GM18873 (cell line): Measurements from ENCODE around the gene MCF2L2.
A peak's percentile ranks its signal among the peaks of the same experiment; 100 is the strongest.

Experiments
- ATAC-seq: cut with Tn5 transposase; IDR thresholded peaks from one replicate; pipeline ENCODE4 v1.9.1; 2021; ENCODE audit warnings: mild to moderate bottlenecking, moderate library complexity, moderate number of reproducible peaks; ENCODE audit not compliant: unreplicated experiment, low FRiP score

MCF2L2 gene

GRCh38 chr3:183306798-183307671 is 121.4 kb downstream of the MCF2L2 start:
- peak; percentile 77 for ATAC-seq

DNA sequence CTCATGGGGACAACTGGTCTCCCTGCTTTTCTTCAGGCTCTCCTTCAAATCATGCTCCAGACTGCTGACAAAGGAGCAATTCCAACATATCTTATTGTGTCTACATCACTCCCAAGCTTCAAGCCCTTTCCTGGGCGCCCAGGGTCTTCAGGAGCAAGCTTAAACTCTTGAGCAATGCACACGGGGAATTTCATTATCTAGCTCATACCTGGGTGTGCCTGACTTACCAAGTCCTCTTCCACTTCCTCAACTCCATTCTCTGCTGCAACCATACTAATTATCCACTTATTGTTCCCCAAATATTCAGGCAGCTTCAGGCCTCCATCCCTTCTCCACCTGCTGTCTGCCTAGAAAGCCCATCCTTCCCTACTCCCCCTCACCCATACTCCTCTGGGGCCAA is 124.7 kb downstream of the MCF2L2 start:
- ATAC-seq: no peak

GRCh38 chr3:183301937-183302580 is 126.4 kb downstream of the MCF2L2 start:
- no peak for ATAC-seq

DNA sequence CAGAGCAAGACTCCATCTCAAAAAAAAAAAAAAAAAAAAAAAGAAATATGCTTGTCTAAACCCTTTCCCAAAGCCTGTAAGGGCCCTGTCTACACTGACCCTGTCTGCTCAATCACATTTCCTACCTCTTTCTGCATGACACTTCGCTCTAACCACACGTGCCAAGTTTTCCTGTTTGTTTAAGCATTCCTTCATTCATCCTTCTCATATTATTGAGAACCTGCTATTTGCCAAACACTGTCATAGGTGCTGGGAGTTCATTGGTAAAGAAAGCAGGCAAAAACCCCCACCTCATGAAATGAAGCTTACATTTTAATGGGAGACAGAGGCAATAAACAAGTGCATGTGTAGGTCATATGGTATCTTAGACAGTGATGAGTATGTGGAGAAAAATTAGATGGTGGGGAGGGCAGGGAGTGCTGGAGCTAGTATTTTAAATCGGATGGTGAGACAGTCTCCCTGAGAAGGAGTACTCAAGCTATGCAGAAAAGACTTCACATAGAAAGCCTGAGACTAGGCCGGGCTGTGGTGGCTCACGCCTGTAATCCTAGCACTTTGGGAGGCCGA is 127.3 kb downstream of the MCF2L2 start:
- ATAC-seq: no peak

- no peak for ATAC-seq
These were observed 128.4 kb downstream of the MCF2L2 start for GRCh38 chr3:183299976-183300375.

GRCh38 chr3:183298701-183299153 is 129.7 kb downstream of the MCF2L2 start:
- no peak for ATAC-seq

DNA sequence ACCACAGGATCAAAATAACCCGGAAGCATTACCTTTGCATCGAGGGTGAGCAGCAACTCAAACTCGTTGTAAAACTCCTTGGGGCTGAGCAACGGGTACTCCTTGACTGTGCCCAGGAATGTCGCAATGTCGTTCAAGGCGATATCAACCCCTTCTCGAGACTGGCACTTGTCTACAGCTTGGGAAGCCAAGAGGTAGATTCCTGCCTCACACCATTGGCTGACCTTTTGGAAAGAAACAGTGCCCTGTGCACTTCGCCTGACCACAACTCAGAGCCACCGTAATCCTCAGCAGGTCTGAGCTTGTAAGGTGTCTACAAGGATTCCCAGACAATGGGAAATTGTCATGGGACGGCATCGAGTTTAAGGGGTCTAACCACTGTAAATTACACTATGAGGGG is 131.5 kb downstream of the MCF2L2 start:
- ATAC-seq: no peak

GRCh38 chr3:183295211-183295610 is 133.2 kb downstream of the MCF2L2 start:
- no peak for ATAC-seq

DNA sequence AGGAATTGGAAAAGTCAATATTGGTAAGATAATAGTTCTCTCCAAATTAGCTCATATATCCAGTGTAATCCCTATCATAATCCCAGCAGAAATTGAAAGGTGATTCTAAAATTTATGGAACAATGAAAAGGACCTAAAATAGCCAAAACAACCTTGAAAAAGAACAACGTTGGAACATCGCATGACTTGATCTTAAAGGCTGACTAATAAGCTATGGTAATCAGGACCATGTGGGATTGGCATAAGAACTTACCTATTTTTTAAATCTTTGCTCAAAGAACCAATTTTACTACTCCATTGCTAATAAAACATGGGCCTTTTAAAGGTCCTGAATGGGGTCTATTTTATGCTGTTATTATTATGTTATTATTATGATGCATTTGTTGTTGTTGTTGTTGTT is 134.5 kb downstream of the MCF2L2 start:
- ATAC-seq: no peak

DNA sequence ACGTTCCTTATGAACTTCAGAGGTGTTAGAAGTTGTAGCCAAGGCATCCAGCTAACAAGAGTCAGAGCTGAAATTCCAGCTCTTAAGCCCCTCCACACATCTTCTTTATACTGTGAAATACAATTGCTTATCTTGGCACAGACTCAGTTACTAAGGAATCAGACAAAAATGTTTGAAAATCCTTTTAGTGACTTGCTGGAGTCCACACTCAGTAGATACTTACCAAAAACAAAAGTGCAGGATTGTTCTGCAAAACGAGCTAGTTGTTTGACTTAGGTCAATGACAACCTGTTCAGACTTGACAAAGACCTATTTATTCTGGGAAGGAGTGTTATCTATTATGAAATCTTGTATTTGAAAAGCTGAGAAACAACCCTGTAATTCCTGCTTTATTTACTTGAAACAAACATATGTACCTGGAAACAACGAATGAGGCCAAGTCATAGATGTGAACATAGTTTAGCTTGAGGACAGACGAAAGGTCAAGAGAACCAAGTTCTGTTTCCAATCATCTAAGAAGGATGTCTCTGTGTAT is 136.9 kb downstream of the MCF2L2 start:
- ATAC-seq: no peak

DNA sequence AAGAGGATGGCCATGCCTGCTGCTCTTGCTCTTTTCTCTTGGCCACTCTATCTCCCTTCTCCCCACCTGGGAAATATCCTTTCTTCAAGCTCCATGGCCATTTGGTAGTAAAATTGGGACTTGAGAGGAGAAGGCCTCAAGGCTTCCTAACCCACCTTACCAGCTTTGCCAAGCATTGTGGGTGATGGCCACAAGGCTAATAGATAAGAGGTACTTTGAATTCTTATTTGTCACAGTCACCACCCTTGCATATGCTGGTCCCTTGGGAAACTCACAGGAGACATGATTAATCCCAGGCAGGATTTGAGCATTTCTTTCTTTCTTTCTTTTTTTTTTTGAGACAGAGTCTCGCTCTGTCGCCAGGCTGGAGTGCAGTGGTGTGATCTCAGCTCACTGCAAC is 138.2 kb downstream of the MCF2L2 start:
- ATAC-seq: no peak

DNA sequence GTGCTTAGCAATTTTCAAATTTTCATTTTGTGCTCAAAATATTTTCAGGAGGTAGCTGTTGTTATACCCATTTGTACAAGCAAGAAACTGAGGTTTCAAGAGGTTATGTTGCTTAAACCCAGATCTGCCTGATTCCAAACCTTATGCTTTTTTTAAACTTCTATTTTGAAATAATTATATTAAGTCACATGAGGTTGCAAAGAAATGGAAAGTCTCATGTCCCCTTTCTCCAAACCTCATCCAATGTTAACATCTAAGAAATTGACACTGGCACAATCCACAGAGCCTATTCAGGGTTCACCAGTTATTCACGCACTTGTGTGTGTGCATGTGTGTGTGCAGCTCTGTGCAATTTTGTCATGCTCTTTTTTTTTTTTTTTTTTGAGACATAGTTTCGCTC is 140.3 kb downstream of the MCF2L2 start:
- ATAC-seq: no peak

DNA sequence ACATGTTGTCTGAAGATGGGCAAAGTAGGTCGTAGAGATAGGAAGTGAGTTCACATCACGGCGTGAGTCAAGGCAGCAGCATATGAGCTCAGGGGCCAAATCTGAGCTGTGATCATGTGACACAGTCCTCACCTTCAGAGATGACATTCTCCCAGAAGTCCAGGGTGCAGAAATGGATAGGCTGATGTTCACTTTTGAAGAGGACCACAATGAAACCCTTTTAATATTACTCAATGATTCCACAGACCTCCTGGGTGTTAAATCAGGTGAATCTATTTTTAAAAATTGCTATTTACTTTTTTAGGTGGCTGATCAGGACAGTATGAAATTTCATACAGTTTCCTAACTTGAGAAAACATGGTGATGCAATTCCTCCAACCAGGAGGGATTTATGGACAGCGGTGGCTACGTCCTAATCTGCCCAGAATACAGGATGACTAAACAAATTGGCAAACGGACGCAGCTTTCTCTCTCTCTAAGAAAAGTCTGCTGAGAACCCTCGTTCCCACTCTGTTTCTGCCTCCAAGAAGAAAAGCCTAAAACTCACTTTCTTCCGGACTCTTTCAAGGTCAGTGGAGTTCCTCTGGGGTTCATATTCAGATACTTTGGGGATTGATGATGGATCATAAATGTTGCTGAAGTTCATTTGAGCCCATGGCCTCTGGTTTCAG is 141.0 kb downstream of the MCF2L2 start:
- ATAC-seq: no peak

DNA sequence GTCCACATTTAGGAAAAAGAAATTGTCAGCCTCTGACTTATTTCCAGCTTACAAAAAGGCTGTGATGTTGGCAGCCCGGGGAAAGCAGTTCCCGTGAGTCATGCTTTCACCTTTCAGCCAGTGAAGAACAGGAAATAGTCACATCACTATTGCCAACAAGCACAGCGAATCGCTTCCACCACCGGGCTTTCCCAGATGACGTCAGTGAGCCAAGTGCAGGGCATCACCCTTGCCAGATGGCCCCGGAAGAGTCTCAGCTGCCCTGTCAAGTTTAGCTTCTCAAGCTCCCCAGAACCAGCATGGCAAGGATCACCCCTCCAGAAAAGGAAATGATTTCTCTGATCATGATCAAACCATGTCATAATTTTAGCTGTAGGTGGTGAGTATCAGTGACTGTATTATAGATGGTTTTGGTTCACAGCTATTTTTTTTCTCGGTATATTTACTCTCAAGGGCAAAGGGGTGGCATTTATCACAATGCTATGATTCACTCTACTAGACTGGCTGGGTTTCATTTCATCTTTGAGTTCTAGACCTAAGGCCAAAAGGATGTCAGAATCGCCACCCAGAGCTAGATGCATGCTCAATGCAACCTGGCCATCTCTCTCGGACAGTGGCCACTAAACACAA is 142.5 kb downstream of the MCF2L2 start:
- peak; percentile 94 for ATAC-seq

- ATAC-seq: no peak
These were observed 143.1 kb downstream of the MCF2L2 start for GRCh38 chr3:183285318-183285717.

- ATAC-seq: no peak
These were observed 143.8 kb downstream of the MCF2L2 start for GRCh38 chr3:183284570-183284969.

DNA sequence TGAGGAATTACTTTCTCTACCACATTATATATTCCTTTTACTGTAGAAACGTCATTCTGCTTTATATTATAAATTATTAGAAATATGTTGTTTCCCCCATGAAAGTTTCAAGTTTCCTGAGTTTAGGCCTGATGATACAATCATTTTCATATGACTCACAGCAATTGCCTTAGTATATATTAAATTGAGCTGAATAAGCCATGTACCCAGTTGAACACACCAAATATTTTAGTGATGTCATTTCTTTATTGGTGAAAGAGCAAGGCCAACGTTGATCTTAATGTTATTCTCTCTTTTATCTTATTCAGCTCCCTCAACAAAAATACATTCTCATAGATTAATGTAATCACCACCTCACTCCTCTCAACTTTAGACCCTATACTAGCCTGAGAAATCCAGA is 144.5 kb downstream of the MCF2L2 start:
- ATAC-seq: no peak

DNA sequence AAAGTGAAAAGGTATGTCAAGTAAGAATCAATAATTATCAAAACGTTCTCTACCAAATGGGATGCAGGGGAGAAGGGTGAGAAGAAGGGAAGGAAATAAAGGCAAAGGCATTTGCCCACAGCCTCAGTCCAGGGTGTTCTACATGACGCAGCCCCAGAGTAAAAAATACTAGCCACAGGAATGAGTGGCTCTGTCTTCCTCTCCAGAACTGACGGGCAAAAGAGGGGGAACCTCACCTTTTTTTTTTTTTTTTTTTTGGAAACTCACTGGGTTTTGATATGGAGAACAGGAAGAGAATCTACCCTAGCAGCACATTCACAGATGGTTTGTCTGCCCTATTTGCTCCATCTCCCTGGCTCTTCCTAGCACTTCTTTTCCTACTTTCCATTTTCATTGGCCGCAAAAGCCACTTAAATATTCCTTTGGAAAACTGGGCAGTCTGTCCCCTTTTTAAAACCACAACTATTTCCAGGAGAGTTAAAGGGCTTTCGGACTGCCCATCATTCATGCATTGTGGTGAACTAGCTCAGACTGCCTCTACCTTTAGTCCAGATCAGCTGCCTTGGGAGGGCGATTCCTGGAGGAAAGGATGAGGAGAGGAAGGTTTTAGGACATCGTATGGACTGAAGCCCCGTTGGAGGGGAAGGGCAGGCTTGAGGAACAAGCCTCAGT is 147.2 kb downstream of the MCF2L2 start:
- no peak for ATAC-seq

DNA sequence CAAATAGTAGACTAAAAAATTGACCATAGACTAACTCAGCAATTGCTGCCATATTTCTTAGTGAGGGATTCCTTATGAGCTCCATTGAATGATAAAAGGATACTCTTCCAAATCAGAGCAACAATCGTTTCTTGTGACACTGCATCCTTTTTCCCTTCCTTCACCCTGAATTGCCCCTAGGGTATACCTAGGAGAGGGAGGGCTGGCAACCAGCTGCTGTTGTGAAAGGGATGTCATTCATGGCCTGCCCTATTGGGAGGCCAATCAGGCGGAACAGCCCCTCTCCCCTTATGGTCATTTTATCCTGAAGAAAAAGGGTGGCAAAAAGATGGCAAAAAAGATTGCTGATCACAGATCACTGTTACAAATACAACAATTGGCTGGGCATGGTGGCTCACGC is 149.0 kb downstream of the MCF2L2 start:
- no peak for ATAC-seq
